ENCODE results near the gene HELT.
A peak's percentile ranks its signal among the peaks of the same experiment; 100 is the strongest.

Gene HELT

GRCh38 chr4:185004562-185005218 is 13.6 kb upstream of the HELT start:
- no peak for DNase-seq

DNA sequence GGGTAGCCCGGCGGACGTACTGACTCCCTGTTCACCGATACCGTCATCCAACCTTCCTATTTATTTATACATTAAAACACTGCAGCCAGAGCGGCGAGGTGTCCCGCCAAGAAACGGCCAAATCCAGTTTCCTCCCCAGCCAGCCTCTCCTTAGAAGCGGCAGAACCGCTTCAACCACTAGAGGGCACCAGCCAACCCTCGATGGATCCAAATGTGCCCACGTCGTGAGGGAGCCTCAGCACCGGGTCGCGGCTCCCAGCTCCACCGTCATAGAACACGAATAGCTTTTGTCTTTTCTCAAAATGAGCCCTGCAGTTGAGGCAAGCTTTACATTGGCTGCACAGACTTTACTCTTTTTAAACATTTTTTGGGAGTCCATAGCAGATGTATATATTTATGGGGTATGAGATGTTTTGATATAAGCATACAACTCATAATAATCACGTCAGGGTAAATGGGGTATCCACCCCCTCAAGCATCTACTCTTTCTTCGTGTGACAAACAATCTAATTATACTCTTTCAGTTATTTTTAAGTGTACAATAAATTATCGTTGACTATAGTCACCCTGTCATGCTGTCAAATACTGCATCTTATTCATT is 13.0 kb upstream of the HELT start:
- DNase-seq = peak; percentile 74 to 97

- peak in 1 of 2 donors; percentile 21 for DNase-seq
Measured at GRCh38 chr4:185011408-185011807, 6.9 kb upstream of the HELT start.

DNA sequence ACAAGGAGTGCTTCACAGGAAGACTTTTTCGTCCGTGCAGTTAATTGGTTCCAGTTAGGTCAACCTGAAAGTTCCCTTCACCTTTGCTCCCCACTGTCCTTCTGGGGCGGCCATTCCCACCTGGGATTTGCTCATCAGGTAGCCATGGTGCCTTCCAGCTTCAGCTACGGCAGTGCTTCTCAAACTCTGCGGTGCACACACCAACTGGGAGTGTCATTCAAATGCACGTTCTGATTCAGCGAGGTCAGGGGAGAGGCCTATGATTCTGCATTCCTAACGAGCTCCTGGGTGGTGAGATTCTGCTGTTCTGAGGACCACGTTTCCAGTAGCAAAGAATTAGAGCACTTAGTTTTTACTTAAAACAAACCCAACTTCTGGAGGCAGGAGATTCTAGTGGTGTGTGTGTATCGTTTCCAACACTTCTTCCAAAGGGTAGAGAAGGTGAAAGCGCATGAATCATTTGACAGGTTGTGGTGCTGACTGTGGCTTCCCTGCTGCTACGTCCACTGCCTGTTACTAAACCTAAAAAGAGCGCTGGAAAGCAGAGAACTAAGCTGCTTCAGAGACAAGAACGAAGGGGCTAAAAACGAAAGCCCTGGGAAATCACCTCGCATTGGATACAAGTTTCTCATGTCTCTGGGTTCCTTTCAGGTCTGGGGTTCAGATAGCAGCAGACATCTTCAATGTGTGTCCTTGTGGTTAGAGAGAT is 4.7 kb upstream of the HELT start:
- DNase-seq = no peak

GRCh38 chr4:185015108-185015507 is 3.2 kb upstream of the HELT start:
- no peak for DNase-seq

DNA sequence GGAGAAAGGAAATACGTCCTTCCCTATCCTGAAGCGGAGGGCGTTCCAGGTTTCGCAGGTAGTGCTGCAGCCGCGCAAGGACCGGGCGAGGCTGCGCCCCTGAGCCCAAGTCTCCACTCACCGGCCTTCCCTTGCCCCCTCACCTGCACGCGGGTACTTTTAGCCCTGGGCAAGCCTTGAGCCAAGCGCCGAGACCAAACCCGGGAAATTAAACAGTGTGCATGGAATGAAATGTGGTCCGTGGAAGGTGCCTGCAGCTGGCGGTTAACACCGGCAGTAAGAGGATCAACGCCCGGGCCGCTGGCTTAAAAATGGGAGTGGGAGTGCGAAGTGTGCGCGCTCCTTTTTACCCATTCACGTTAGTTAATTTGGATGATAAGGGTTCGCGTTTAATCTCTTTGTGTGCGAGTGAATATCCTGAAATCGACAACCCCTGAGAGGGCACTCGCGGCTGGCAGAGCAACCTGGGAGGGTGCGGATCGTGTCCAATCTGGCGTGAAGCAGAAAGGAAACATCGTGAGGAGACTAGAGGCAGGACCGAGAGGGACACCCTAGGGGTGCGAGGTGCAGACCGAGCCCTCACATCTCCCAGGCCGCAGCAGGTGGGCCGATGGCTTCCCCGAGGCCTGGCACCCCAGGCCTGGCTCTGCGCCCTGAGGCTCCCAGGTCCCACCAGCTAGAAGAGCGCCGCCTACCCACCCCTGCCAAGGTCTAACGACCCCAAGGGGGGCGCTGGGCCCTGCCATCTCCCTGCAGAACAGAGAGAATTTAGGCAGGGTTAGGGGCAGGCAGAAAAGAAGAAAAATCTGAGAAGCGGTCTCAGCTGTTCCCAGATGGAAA is 2.0 kb upstream of the HELT start:
- DNase-seq = no peak

DNA sequence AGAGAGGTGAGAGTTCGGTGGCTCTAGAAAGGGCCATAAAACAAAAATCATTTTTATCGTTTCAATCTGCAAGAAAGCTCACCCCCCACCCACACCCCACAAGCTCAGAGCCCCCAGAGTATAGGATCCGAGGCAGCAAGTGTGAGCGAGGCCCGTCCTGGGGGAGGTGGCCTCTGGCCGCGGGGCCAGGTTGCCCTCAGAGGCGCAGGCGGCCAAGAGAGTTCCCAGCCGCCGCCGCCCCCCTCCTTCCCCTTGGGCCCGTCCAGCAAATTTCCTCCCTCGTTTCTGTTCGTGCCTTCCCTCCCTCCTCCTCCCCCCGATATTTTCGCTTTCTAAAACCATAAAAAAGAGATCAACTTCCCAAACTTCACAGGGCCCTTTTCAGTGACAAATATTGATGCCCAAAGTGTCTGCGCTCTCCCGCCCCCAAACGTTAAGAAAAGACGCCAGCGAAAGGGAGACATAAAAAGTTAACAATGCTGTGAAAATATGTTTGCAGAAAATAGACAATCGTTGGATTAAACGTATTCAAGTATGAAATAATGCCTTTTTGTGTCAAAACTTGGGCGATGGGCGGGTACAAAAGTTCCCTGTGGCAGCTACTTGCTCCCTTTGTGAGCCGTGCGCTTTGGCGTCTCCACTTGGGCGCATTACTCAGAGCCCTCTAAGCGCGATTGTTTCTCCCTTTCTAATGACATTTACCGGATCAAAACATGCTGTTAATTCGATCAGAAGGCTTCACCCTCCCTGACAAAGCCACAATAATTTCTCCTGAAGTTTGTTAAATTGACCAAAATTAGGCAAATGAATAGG is 1.1 kb upstream of the HELT start:
- peak in 1 of 2 donors; percentile 11 for DNase-seq

GRCh38 chr4:185018834-185019455 is 655 bp downstream of the HELT start:
- DNase-seq = no peak

DNA sequence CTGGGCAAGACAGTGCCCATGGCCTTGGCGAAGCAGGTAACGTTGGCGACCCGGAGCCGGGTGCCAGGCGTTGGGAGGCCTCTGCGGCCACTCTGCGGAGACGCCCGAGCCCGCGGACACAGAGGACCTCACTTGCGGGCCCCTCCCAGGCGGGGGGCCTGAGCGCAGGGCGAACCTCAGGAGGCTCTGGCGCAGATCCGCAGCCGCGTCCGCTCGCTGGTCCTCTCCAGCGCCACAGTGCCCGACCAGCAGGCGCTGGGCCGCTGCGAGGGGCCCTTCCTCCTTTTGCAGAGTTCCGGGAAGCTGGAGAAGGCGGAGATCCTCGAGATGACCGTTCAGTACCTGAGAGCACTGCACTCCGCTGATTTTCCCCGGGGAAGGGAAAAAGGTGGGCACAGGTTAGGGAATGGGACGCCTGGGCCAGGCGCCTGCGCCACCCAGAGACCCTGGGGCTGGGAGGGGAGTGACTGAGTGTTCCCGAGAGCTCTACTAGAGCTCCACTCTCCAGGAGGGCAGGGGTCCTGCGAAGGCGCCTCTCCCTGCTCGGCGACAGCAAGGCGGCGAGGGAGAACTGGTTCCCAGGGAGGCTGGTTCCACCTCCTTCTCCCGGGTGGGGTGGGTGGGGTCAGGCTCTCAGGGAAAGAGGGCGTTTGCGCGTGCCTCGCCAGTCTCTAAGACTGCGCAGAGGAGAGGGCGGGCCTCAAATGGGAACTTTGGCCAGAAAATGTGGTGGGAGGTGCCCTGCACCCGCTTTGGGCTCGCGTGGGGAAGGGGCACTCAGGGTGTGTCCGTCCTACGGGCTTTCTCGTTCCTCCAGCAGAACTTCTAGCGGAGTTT is 1.4 kb downstream of the HELT start:
- no peak for DNase-seq

GRCh38 chr4:185020293-185020808 is 2.1 kb downstream of the HELT start:
- DNase-seq = no peak

- DNase-seq = no peak
Measured at GRCh38 chr4:185020863-185021761, 2.8 kb downstream of the HELT start.

- no peak for DNase-seq
Measured at GRCh38 chr4:185023471-185023870, 5.2 kb downstream of the HELT start.

- no peak for DNase-seq
Measured at GRCh38 chr4:185028625-185029024, 10.3 kb downstream of the HELT start.

GRCh38 chr4:185031611-185032010 is 13.3 kb downstream of the HELT start:
- no peak for DNase-seq

DNA sequence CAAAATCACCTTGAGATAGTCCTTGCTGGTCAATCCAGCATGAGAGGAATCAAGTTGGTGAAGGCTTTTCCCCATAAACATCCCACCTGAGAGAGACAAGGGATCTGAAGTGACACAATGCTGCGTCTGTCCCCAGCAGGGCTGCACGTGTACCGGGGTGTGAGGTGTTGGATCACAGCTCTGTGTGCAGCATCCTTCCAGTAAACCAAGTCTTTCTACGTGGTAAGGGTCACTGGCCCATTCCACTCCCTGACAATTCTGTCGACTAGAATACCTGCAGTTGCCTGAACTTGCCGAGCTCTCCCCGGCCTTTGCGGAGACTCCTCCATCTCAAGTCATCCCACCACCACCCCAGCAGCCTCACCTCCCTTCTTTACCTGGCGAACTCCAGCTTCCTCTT is 14.8 kb downstream of the HELT start:
- DNase-seq = no peak

GRCh38 chr4:185033950-185034349 is 15.7 kb downstream of the HELT start:
- no peak for DNase-seq

GRCh38 chr4:185035284-185035683 is 17.0 kb downstream of the HELT start:
- no peak for DNase-seq

DNA sequence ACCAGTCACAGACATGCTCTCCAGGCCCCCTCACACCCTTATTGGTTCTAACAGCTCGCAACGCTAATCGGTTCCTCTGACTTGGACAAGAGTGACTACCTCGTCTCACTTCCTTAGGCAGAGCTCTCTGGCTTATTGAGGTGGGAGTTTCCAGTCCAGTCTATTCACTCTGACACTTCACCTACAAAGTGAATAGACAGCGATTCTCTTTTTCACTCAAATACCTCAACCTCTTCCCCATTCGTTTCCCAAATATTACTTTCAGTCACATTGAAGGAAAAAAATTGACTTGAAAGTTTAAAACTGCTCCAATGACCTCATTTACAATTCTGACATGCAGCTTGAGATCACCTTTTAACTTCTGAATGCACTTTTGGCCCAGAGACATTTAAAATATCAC is 17.7 kb downstream of the HELT start:
- no peak for DNase-seq

DNA sequence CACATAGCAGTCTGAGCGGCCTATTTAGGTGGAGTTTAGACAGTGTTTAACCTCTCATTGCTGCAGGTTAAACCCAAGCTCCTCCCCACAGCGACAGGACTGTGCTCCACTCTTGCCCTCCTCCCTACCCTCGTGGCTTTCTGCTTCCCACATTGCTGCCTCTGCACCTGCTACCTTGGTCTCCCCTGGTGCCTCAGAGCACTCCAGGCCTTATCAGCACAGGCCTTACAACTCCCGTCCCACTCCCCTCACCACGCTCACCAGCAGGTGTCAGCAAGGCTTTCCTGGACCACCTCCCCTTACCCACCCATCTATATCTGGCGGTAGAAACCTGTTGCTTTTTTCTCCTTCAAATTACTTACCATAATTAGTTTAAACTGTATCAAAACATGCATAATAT is 18.6 kb downstream of the HELT start:
- DNase-seq = no peak

Data from inflammatory macrophage treated with lipopolysaccharide for 1 hour (primary cell).